Activated CD4-positive, alpha-beta memory T cell treated with anti-CD3 and anti-CD28 coated beads for 36 hours (primary cell): ENCODE results near the gene ADAMTS12. TPM values are rescaled to one million over a fixed set of nuclear protein-coding genes. Genes with fewer than 3 reads are reported as not detected.

ENCODE experiments used
- CTCF ChIA-PET: fragments of 350-600 bp; sonication (Branson Sonifier 250); formaldehyde crosslinking; loops from one replicate; lab custom pipeline; 2021; ENCODE audit warnings: antibody characterized with exemption, inconsistent platforms; lab: Charles Lee
- POLR2A ChIA-PET: fragments of 350-600 bp; sonication (Branson Sonifier 250); formaldehyde crosslinking; loops from one replicate; lab custom pipeline; 2021; ENCODE audit warnings: antibody characterized with exemption; lab: Charles Lee
- DNase-seq: peaks from one replicate; pipeline ENCODE4 v3.0.0-alpha.2; 2020
- H3K27ac Mint-ChIP-seq: one replicate; pipeline ENCODE4 v1.8.0; 2021; ENCODE audit warnings: mixed read lengths
- H3K27me3 Mint-ChIP-seq: one replicate; pipeline ENCODE4 v1.8.0; 2021; ENCODE audit warnings: mixed read lengths
- H3K36me3 Mint-ChIP-seq: one replicate; pipeline ENCODE4 v1.8.0; 2021; ENCODE audit warnings: mixed read lengths
- H3K4me1 Mint-ChIP-seq: one replicate; pipeline ENCODE4 v1.8.0; 2021; ENCODE audit warnings: low read depth, mixed read lengths
- H3K4me3 Mint-ChIP-seq: one replicate; pipeline ENCODE4 v1.8.0; 2021; ENCODE audit warnings: mild to moderate bottlenecking, mixed read lengths
- H3K9me3 Mint-ChIP-seq: one replicate; pipeline ENCODE4 v1.8.0; 2021; ENCODE audit warnings: mixed read lengths
- intact Hi-C: fragments of 100-400 bp; cut with micrococcal nuclease; formaldehyde crosslinking; loops from one replicate; pipeline ENCODE4 v1.15.1; 2023
- total RNA-seq, 2 experiments: library from RNA; stranded (reverse); gene quantifications; one replicate each; pipeline ENCODE4 v1.2.3, GENCODE V29; 2021

ADAMTS12 gene
- total RNA-seq, 2 experiments from 2014 or later = not detected

DNA sequence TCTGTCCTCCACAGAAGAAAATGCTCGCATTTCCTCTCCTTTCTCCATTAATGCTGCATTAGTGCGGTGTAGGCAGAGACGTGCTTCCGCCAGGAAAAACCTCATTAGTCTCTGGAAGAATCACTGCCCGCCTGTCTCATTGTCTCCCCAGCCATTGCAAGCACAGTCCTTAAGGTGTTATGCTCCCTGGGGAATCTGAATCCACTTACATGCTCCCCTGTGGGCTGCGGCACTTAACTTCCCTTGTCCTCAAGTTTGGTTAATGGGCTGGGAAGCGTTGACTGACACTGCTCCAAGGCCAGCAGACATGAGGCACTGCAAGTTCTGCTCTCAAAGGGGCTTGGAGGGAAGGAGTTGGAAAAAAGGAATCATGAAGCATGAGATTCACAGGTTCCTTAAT is 409.5 kb downstream of the ADAMTS12 start:
- no peak overlapping the region for H3K27ac Mint-ChIP-seq
- no peaks in the 10 kb centered on the region for H3K27me3 Mint-ChIP-seq
- H3K36me3 Mint-ChIP-seq = peaks cover 11% of the 10 kb centered on the region
- no peaks in the 10 kb centered on the region for H3K4me1 Mint-ChIP-seq
- no peaks in the 10 kb centered on the region for H3K9me3 Mint-ChIP-seq
- no peak overlapping the region for H3K4me3 Mint-ChIP-seq
- DNase-seq = no peak
- intact Hi-C loops = no loop called here
- ChIA-PET POLR2A (no interaction called here), CTCF (no interaction called here)

DNA sequence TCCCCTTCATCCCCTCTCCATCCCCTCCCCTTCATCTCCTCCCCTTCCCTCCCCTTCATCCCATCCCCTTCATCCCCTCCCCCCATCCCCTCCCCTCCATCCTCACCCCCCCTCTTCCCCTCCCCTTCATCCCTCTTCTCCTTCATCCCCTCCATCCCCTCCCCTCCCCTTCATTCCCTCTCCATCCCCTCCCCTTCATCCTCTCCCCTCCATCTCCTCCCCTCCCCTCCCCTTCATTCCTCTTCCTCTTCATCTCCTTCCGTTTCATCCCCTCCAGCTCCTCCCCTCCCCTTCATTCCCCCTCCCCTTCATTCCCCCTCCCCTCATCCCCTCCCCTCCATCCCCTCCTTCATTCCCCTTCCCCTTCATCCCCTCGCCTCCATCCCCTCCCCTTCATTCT is 410.9 kb downstream of the ADAMTS12 start:
- Mint-ChIP-seq H3K9me3 (no peaks in the 10 kb centered on the region), H3K27ac (no peak overlapping the region), H3K4me1 (no peaks in the 10 kb centered on the region), H3K36me3 (peaks cover 22% of the 10 kb centered on the region), H3K27me3 (no peaks in the 10 kb centered on the region), H3K4me3 (no peak overlapping the region)
- intact Hi-C loops = no loop called here
- ChIA-PET POLR2A (no interaction called here), CTCF (no interaction called here)
- no peak for DNase-seq

DNA sequence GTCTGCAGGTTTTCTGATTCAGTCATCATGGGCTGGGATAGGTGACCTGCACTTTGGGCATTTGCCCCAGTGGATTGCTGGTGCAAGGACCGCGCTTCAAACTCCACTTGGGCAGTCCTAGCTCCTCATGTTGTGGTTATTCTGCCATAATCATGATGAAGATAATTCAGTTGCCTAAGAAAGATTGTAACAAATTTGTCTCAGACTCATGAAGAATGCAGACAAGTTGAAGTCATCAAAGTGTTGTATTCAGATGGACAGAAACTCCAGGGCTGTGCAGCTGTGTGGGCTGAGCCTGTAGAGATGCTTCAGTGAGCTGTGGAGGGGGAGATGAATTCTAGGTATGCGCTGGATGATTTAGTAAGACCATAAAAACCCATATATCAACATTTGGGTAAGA is 412.5 kb downstream of the ADAMTS12 start:
- H3K9me3 Mint-ChIP-seq = peaks cover 4% of the 10 kb centered on the region
- no peak for DNase-seq
- no peak overlapping the region for H3K4me3 Mint-ChIP-seq
- ChIA-PET POLR2A (no interaction called here), CTCF (no interaction called here)
- no peak overlapping the region for H3K27ac Mint-ChIP-seq
- no peaks in the 10 kb centered on the region for H3K4me1 Mint-ChIP-seq
- intact Hi-C loops = no loop called here
- H3K27me3 Mint-ChIP-seq = no peaks in the 10 kb centered on the region
- H3K36me3 Mint-ChIP-seq = peaks cover 37% of the 10 kb centered on the region

DNA sequence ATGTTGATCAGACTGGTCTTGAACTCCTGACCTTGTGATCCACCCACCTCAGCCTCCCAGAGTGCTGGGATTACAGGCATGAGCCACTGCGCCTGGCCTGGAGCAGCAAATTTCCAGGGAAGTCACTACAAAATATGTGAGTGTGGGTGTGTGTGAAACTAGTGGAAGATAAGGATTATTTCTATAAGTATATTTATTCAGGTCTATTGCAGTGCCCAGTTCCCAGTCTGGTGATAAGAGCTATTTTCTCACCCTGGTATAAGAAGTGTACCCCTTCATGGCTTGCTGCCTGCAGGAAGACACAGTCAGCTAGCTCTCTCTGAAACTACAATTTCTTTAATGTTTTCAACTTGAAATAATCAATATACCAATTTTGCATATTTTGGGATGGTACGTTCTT is 414.0 kb downstream of the ADAMTS12 start:
- POLR2A ChIA-PET = no interaction called here
- intact Hi-C loops = no loop called here
- CTCF ChIA-PET = no interaction called here
- H3K27me3 Mint-ChIP-seq = no peaks in the 10 kb centered on the region
- no peak for DNase-seq
- peaks cover 12% of the 10 kb centered on the region for H3K9me3 Mint-ChIP-seq
- H3K27ac Mint-ChIP-seq = no peak overlapping the region
- no peaks in the 10 kb centered on the region for H3K4me1 Mint-ChIP-seq
- peaks cover 46% of the 10 kb centered on the region for H3K36me3 Mint-ChIP-seq
- no peak overlapping the region for H3K4me3 Mint-ChIP-seq

DNA sequence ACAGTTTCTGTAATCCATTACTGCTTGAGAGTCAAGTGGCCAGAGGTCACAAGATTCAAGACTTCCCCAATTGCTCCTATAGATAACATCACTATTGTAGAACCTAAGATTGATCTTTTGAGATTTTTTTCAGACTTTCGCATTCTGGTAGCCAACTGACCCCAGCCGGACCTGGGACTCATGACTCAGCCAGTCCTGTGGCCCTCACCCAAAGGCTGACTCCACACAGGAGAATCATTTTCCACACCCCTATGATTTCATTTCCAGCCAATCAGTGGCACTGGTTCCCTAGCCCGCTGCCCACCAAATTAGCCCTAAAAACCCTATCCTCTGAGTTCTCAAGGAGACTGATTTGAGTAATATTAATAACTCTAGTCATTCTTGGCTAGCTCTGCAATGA is 414.8 kb downstream of the ADAMTS12 start:
- ChIA-PET POLR2A (no interaction called here), CTCF (no interaction called here)
- no peak overlapping the region for H3K27ac Mint-ChIP-seq
- intact Hi-C loops = no loop called here
- H3K36me3 Mint-ChIP-seq = peaks cover 53% of the 10 kb centered on the region
- DNase-seq = no peak
- no peaks in the 10 kb centered on the region for H3K27me3 Mint-ChIP-seq
- H3K4me1 Mint-ChIP-seq = no peaks in the 10 kb centered on the region
- H3K9me3 Mint-ChIP-seq = peaks cover 12% of the 10 kb centered on the region
- no peak overlapping the region for H3K4me3 Mint-ChIP-seq

DNA sequence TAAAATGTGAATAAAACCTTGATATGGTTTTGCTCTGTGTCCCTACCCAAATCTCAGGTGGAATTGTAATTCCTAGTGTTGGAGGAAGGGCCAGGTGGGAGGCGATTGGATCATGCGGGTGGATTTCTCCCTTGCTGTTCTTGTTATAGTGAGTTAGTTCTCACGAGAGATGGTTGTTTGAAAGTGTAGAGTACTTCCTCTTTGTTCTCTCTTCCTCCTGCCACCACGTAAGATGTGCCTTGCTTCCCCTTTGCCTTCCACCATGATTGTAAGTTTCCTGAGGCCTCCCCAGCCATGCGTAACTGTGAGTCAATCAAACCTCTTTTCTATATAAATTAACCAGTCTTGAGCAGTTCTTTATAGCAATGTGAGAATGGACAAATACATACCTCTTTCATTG is 416.1 kb downstream of the ADAMTS12 start:
- Mint-ChIP-seq H3K4me3 (no peak overlapping the region), H3K9me3 (peaks cover 12% of the 10 kb centered on the region), H3K27me3 (no peaks in the 10 kb centered on the region), H3K4me1 (no peaks in the 10 kb centered on the region), H3K27ac (no peak overlapping the region), H3K36me3 (peaks cover 59% of the 10 kb centered on the region)
- POLR2A ChIA-PET = no interaction called here
- no peak for DNase-seq
- CTCF ChIA-PET = no interaction called here
- intact Hi-C loops = no loop called here

DNA sequence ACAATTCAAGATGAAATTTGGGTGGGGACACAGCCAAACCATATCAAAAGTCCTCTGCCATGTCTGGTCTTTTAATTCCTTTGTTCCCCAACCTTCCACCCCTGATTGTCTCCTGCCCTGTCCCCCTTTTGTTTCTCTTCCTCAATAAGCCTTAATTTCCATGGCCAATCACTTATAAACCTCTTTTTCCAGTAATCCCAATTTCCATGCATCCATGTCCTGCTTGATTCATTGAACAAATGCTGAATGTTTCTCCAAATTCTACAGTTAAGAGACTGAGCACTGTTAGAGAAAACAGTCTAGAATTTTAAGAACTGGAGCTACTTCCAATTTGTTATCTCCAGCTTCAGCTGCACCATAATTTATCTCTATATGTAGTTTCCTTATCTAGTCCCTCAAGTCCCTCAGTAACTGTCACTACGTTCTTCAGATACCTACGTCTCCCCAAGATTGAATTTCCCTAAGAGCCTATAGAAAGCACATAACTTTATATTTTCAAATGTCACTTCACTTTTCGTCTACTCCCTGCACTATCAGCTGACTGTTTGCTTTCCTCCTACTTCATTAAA is 416.8 kb downstream of the ADAMTS12 start:
- no peak for DNase-seq
- peaks cover 12% of the 10 kb centered on the region for H3K9me3 Mint-ChIP-seq
- H3K36me3 Mint-ChIP-seq = peaks cover 65% of the 10 kb centered on the region
- no peaks in the 10 kb centered on the region for H3K27me3 Mint-ChIP-seq
- H3K4me3 Mint-ChIP-seq = no peak overlapping the region
- intact Hi-C loops = no loop called here
- ChIA-PET POLR2A (no interaction called here), CTCF (interaction anchor here (0.6 kb wide), 1 partner anchor 997 kb away, joined by 3 read pairs; no protein-coding TSS in a partner anchor)
- no peak overlapping the region for H3K27ac Mint-ChIP-seq
- H3K4me1 Mint-ChIP-seq = no peaks in the 10 kb centered on the region

DNA sequence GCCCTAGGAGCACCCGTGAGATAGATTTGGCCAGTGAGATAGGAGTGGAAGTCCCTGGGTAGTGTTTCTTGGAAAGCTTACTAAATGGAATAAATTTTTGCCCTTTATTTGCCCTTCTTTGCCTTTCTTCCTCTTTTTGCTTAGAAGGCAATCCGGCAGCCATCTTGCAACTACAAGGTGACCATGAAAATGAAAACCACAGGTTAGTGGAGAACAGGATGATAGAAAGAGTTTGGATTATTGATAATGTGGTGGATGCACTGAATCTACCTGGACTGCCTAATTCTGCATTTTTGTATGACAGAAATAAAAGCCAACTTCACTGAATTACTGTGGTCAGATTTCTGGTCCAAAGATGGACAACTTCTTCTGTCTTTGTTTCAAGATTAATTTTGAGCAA is 417.8 kb downstream of the ADAMTS12 start:
- DNase-seq = no peak
- peaks cover 64% of the 10 kb centered on the region for H3K36me3 Mint-ChIP-seq
- no peaks in the 10 kb centered on the region for H3K27me3 Mint-ChIP-seq
- no peak overlapping the region for H3K27ac Mint-ChIP-seq
- POLR2A ChIA-PET = no interaction called here
- no peak overlapping the region for H3K4me3 Mint-ChIP-seq
- intact Hi-C loops = no loop called here
- H3K9me3 Mint-ChIP-seq = peaks cover 12% of the 10 kb centered on the region
- CTCF ChIA-PET = no interaction called here
- no peaks in the 10 kb centered on the region for H3K4me1 Mint-ChIP-seq

Other genes with a start within 250 kb of the ADAMTS12 start
- not detected for gene RXFP3, start 44.4 kb upstream of the ADAMTS12 start, total RNA-seq
- gene SLC45A2, start 92.7 kb upstream of the ADAMTS12 start, total RNA-seq = not detected
- 10 to 100 TPM; 11.5 TPM for gene AMACR, start 116.1 kb upstream of the ADAMTS12 start, total RNA-seq
- gene C1QTNF3, start 151.2 kb upstream of the ADAMTS12 start, total RNA-seq = 1 to 10 TPM; 2.5 to 2.6 TPM